ACHN (cell line): ENCODE data around the gene EXOC4.
"Not testable (repeated sequence)": the region's sequence is repeated elsewhere in the genome, so short reads cannot be mapped to it uniquely, and the experiment has no call there.

Experiments used
- DNase-seq: peaks from one replicate; pipeline ENCODE4 v3.0.0-alpha.2; 2015
- in situ Hi-C: cut with HindIII; loops from 2 replicates; pipeline ENCODE4 v1.10.0; 2017; ENCODE audit warnings: low sequenced_read_pairs, low pct_ligation_motif_present, low pct_unique_long_range_greater_than_20kb

EXOC4 gene

GRCh38 chr7:134075799-134076198 is 822.9 kb downstream of the EXOC4 start:
- no peak for DNase-seq
- in situ Hi-C loops: no loop called here

- in situ Hi-C loops: not testable (repeated sequence)
These were observed 824.7 kb downstream of the EXOC4 start for GRCh38 chr7:134077560-134077959.

DNA sequence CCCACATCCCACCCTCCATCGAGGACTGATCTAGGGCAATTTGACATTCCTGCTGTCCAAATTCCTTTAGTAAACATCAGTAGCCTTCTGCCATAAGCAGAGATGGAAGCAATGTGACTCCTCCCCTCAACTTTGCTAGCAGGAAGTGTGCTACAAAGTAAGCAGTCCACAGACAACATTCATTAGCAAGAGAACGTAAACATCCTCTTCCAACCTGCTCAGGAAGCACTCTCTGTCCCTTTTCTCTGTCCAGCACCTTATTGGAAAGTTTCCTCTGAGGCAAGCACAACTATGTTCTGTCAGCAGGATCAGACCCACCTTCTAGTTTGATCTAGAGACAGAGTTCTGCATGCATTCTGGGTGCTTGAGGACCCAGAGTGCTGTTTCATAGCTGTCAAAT is 826.1 kb downstream of the EXOC4 start:
- in situ Hi-C loops: no loop called here
- no peak for DNase-seq

More at GRCh38 chr7:134077560-134077959, 824.7 kb downstream of the EXOC4 start:
- DNase-seq: not testable (repeated sequence)

DNA sequence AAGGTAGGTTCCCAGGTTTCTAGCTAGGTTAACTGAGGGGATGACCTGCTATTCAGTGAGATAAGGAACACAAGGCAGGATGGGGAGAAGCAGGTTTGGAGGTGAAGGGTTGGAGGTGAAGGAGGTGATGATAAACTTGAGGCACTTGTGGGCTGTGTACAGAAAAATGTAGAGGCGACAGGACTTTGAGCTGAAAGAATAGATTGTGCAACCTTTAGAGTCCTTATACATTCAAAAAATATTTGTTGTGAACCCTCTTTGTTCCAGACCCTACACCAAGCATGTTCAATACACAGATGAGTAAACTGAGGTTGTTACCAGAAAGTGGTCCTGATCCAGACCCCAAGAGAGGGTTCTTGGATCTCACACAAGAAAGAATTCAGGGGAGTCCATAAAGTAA is 828.8 kb downstream of the EXOC4 start:
- no peak for DNase-seq
- in situ Hi-C loops: no loop called here

DNA sequence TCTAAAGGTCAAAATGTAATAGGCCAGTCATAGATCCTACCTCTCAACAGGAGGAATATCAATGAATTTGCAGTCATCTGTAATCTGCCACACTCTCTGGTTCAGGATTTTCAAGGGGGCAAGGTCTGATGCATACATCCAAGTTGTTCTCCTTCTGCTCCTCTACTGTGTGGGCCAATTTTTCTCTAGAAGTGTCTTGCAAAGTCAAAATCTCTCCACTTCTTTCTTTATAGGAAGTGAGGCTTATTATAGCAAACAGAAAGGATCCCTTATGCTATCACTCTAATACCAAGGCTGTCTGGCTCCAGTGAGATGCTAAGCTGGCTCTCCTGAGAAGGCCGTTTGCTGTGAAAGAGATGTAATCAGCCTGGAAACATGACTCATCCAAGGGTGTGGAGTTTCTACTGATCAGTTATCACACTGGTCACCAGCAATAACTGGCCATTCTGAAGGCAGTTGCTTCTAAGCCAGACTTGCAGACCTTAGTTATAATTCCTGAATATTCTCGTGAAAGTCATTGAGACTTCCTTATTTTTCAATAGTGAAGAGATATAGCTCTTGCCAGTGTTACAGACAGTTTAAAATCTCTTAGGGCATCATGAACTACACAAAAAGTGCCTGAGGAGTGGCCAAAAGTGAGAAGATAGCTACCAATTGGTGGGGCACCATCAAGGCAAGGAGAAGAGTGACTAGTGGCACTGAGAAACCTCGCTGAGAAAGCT is 831.0 kb downstream of the EXOC4 start:
- in situ Hi-C loops: no loop called here
- no peak for DNase-seq

- DNase-seq: no peak
- in situ Hi-C loops: no loop called here
These were observed 831.7 kb downstream of the EXOC4 start for GRCh38 chr7:134084488-134085144.

DNA sequence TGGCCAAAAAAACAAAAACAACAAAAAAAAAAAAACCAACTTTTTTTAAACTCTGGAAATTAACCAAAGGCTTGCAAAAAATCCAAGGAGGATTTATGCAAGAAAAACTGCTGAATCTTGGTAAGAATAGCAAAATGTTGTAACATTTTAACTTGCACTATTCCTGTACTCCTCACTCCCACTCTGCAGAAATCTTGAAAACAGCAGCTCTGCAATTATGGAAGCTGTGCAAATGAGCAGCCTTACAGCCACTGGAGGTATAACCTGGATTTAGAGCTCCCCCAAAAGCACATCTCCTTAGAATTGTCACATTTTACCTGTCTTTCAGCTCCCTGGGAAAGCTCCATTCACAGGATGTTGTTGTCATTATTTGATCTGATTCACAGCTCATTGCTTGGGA is 832.4 kb downstream of the EXOC4 start:
- DNase-seq: no peak
- in situ Hi-C loops: no loop called here

DNA sequence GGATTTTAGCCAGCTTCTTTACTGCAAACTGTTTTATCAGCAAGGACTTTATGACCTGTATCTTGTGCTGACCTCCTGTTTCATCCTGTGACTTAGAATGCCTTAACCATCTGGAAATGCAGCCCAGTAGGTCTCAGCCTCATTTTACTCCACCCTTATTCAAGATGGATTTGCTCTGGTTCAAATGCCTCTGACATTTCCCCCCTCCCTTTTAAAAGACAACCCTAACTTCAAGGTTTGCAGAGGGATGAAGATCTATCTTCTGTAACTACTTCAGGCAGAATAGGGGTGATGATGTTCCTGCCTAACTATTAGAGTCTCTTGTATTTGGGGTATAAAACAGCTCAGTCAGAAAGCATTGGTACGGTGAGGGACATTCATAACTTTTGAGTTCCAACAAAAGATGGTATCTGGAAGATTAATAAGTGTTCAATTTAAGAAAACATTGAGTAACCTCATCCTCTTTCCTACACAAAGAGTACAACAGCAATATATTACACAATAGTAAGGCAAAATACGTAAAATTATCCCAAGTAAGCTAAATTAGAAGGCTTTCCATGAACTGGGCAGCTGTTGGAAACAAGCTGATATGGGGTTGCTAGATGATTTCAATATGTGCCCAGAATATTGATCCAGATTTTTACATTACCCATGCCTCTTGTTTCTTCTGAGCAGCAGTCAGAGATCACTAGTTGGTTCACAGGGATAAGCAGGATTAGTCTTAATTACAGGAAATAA is 834.3 kb downstream of the EXOC4 start:
- DNase-seq: no peak
- in situ Hi-C loops: no loop called here

- in situ Hi-C loops: no loop called here
- no peak for DNase-seq
These were observed 835.3 kb downstream of the EXOC4 start for GRCh38 chr7:134088199-134088598.

DNA sequence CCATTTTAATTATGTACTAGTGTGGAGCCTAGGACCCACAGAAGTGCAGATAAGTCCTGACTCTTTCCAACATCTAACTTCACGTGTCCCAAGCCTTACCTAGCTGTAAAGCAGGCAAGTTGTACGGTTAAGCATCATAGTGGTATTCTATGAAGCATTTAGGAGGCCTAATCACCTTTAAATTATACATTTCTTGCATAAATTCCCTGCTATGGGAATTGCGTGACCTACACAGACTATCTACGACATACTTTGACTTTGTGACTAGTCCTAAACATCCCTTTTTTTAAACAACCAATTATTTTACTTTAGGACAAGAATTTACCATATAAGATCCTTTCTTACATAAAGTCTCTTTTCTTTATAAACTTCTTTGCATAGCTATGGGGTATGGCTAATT is 836.6 kb downstream of the EXOC4 start:
- DNase-seq: peak; percentile 14
- in situ Hi-C loops: no loop called here

- DNase-seq: no peak
- in situ Hi-C loops: no loop called here
These were observed 845.2 kb downstream of the EXOC4 start for GRCh38 chr7:134098072-134098471.

DNA sequence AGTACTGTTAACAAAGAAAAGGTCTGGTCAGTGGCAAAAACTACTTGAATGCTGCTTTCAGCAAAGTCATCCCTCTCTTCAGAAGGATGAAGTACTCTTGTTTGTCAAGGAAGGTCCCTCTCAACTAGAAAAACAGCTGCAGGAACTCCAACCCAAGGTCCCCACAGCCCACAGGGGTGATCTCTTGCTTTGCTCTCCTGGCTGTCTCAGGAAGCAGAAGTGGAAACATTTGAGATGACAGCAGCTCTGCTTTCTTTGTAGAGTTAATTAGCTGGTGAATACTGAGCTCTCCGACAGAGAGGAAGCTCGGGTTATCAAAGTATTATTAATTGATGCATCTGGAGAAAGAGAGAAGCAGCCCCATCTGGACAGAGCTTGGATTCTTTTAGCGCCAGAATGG is 848.8 kb downstream of the EXOC4 start:
- no peak for DNase-seq
- in situ Hi-C loops: no loop called here

DNA sequence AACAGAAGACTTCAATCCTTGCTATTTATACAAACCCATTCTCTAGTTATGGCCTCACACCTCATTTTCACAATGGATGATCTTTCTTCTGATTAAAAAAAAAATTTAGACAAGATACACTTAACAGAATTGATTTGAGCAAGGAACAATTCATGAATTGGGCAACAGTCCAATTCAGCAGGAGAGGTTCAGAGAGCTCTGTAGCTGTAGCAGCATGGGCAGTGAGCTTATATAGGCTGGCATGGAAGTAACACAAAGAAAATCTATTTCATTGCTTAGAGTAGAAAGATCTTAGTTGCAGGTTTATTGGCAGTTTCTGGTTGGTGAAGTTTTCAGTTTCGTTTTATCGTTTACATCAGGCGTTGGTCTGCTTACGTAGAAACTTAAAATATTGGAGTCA is 851.3 kb downstream of the EXOC4 start:
- in situ Hi-C loops: no loop called here

GRCh38 chr7:134105841-134106240 is 853.0 kb downstream of the EXOC4 start:
- no peak for DNase-seq
- in situ Hi-C loops: no loop called here

More for the DNA sequence above, 851.3 kb downstream of the EXOC4 start:
- no peak for DNase-seq

- in situ Hi-C loops: no loop called here
- DNase-seq: no peak
These were observed 855.9 kb downstream of the EXOC4 start for GRCh38 chr7:134108802-134109201.

GRCh38 chr7:134113655-134114054 is 860.8 kb downstream of the EXOC4 start:
- DNase-seq: no peak
- in situ Hi-C loops: no loop called here

GRCh38 chr7:134114992-134115391 is 862.1 kb downstream of the EXOC4 start:
- DNase-seq: no peak
- in situ Hi-C loops: no loop called here
